Gastrocnemius medialis (tissue), 4 donors: ENCODE results near the gene PARVA. TPM values are rescaled to one million over a fixed set of nuclear protein-coding genes. Genes with fewer than 3 reads are reported as not detected.

Source experiments
- ATAC-seq, 2 donors: fragments of 150-250 bp; one replicate each; pipeline ENCODE4 v1.9.1; 2016
- DNase-seq, 2 donors: peaks; one replicate each; pipeline ENCODE4 v3.0.0-alpha.2; 2019
- H3K27ac ChIP-seq, 4 donors: fragments of 200-600 bp; sonication (generic); 1 replicate in 1 of 4; 2 replicates in 3 of 4; pipeline ENCODE4 v1.5.1; 2016 to 2018; ENCODE audit warnings: mild to moderate bottlenecking in 2 of 4, moderate library complexity in 1 of 4
- H3K27me3 ChIP-seq, 3 donors: fragments of 200-600 bp; sonication (generic) in 2 of 3; 1 replicate in 1 of 3; 2 replicates in 2 of 3; pipeline versions ENCODE4 v1.5.1 to v1.6.0; 2016 to 2019; ENCODE audit warnings: mild to moderate bottlenecking in 1 of 3, moderate library complexity in 1 of 3
- H3K36me3 ChIP-seq, 2 donors: fragments of 200-600 bp; sonication (generic) in 1 of 2; one replicate each; pipeline ENCODE4 v1.5.1; 2017 to 2018
- H3K4me1 ChIP-seq, 2 donors: fragments of 200-600 bp; sonication (generic) in 1 of 2; one replicate each; pipeline ENCODE4 v1.5.1; 2016 to 2017; ENCODE audit warnings: mild to moderate bottlenecking in 2 of 2
- H3K4me3 ChIP-seq, 4 donors: fragments of 200-600 bp; sonication (generic) in 3 of 4; 1 replicate in 1 of 4; 2 replicates in 3 of 4; pipeline ENCODE4 v1.5.1; 2016 to 2019; ENCODE audit warnings: mild to moderate bottlenecking in 2 of 4
- H3K9me3 ChIP-seq, 3 donors: fragments of 200-600 bp; sonication (generic) in 2 of 3; 1 replicate in 1 of 3; 2 replicates in 2 of 3; pipeline ENCODE4 v1.5.1; 2016 to 2019
- CTCF ChIP-seq, 5 experiments: fragments of 450-650 bp in 3 of 5; fragments of 200-600 bp in 2 of 5; sonication (generic) in 2 of 5; IDR thresholded peaks in 4 of 5; conservative IDR thresholded peaks in 1 of 5; 1 replicate in 4 of 5; 2 replicates in 1 of 5; pipeline ENCODE4 v1.5.1; 2016 to 2019; ENCODE audit warnings: antibody characterized with exemption in 5 of 5, mild to moderate bottlenecking in 3 of 5, moderate library complexity in 3 of 5
- POLR2A ChIP-seq, 2 donors: fragments of 450-650 bp; IDR thresholded peaks; one replicate each; pipeline ENCODE4 v1.6.1; 2017; ENCODE audit warnings: antibody characterized with exemption in 2 of 2, mild to moderate bottlenecking in 2 of 2, moderate library complexity in 2 of 2
- in situ Hi-C, 4 donors: fragments of 200-750 bp; cut with MboI; loops; one replicate each; pipeline versions ENCODE4 v1.15.0 to v1.8.0; 2017; ENCODE audit warnings: low sequenced_read_pairs in 4 of 4
- intact Hi-C: fragments of 100-400 bp; cut with DNase I; formaldehyde crosslinking; loops from one replicate; pipeline ENCODE4 v1.15.1; 2023; ENCODE audit warnings: low total_unique reads
- total RNA-seq, 4 donors: library from RNA; depleted of rRNA; stranded (reverse); fragments of >200 nt; gene quantifications; one replicate each; pipeline versions ENCODE4 v1.1.0 to v1.2.3, GENCODE V29; 2016

The PARVA gene
- total RNA-seq, 4 donors from 2014 or later, result 4.4 to 9.7 (median 8.4) TPM

GRCh38 chr11:12473381-12473780 is 96.0 kb downstream of the PARVA start:
- ATAC-seq (no peak), DNase-seq (no peak)
- no peaks in the 10 kb centered on the region for H3K27me3 ChIP-seq
- H3K4me3 ChIP-seq, result no peak overlapping the region
- no peak overlapping the region for H3K27ac ChIP-seq
- no peaks in the 10 kb centered on the region for H3K36me3 ChIP-seq
- peaks cover 4 to 5% of the 10 kb centered on the region in 2 donors for H3K4me1 ChIP-seq
- H3K9me3 ChIP-seq, result no peaks in the 10 kb centered on the region
- in situ Hi-C loops (no loop called here), intact Hi-C loops (no loop called here)
- TF ChIP-seq POLR2A (IDR thresholded peaks at IDR 0.05) (no peak), CTCF (IDR thresholded peaks at IDR 0.05 in 4 of 5, conservative IDR thresholded peaks at IDR 0.05 in 1 of 5) (no peak)

GRCh38 chr11:12474871-12475270 is 97.5 kb downstream of the PARVA start:
- Histone ChIP-seq H3K36me3 (no peaks in the 10 kb centered on the region), H3K4me3 (no peak overlapping the region), H3K9me3 (no peaks in the 10 kb centered on the region), H3K27me3 (no peaks in the 10 kb centered on the region), H3K4me1 (peaks cover 4 to 5% of the 10 kb centered on the region in 2 donors), H3K27ac (no peak overlapping the region)
- DNase-seq (no peak), ATAC-seq (no peak)
- TF ChIP-seq POLR2A (IDR thresholded peaks at IDR 0.05) (no peak), CTCF (IDR thresholded peaks at IDR 0.05 in 4 of 5, conservative IDR thresholded peaks at IDR 0.05 in 1 of 5) (no peak)
- in situ Hi-C loops (no loop called here), intact Hi-C loops (no loop called here)

- Histone ChIP-seq H3K9me3 (no peaks in the 10 kb centered on the region), H3K27ac (no peak overlapping the region), H3K4me1 (peaks cover 9% of the 10 kb centered on the region in 2 donors), H3K4me3 (no peak overlapping the region), H3K27me3 (no peaks in the 10 kb centered on the region), H3K36me3 (no peaks in the 10 kb centered on the region)
- in situ Hi-C loops (no loop called here), intact Hi-C loops (no loop called here)
- ATAC-seq (no peak), DNase-seq (no peak)
- TF ChIP-seq CTCF (IDR thresholded peaks at IDR 0.05 in 4 of 5, conservative IDR thresholded peaks at IDR 0.05 in 1 of 5) (no peak), POLR2A (IDR thresholded peaks at IDR 0.05) (no peak)
Observed at GRCh38 chr11:12478743-12479142, 101.4 kb downstream of the PARVA start.

- ATAC-seq, result no peak
- TF ChIP-seq CTCF (IDR thresholded peaks at IDR 0.05 in 4 of 5, conservative IDR thresholded peaks at IDR 0.05 in 1 of 5) (no peak), POLR2A (IDR thresholded peaks at IDR 0.05) (no peak)
- in situ Hi-C loops, result no loop called here
- H3K9me3 ChIP-seq, result no peaks in the 10 kb centered on the region
- H3K36me3 ChIP-seq, result no peaks in the 10 kb centered on the region
- H3K4me3 ChIP-seq, result no peak overlapping the region
- no peak overlapping the region for H3K27ac ChIP-seq
- intact Hi-C loops, result no loop called here
- no peak for DNase-seq
- no peaks in the 10 kb centered on the region for H3K27me3 ChIP-seq
- H3K4me1 ChIP-seq, result peaks cover 13 to 18% of the 10 kb centered on the region in 2 donors
Observed at GRCh38 chr11:12480401-12480800, 103.0 kb downstream of the PARVA start.

GRCh38 chr11:12482839-12483238 is 105.5 kb downstream of the PARVA start:
- H3K4me3 ChIP-seq, result no peak overlapping the region
- DNase-seq (peak in 1 of 2 donors; percentile 61), ATAC-seq (peak; percentile 35 to 78)
- intact Hi-C loops, result no loop called here
- no peaks in the 10 kb centered on the region for H3K27me3 ChIP-seq
- no peaks in the 10 kb centered on the region for H3K9me3 ChIP-seq
- H3K27ac ChIP-seq, result peak overlapping the region; percentile 16 to 59 (median 54)
- TF ChIP-seq POLR2A (IDR thresholded peaks at IDR 0.05), result no peak
- TF ChIP-seq CTCF (IDR thresholded peaks at IDR 0.05 in 4 of 5, conservative IDR thresholded peaks at IDR 0.05 in 1 of 5), result no peak
- peaks cover 13 to 18% of the 10 kb centered on the region in 2 donors for H3K4me1 ChIP-seq
- in situ Hi-C loops, result no loop called here
- H3K36me3 ChIP-seq, result no peaks in the 10 kb centered on the region
